ENCODE data around the gene ISG15. TPM values are rescaled to one million over a fixed set of nuclear protein-coding genes. Genes with fewer than 3 reads are reported as not detected.

Gene ISG15
- total and polyA plus RNA-seq, 9 of the 15 experiments (the other 6 are each of a cell fraction or from before 2014, with no cell fraction given) = 0.40 to 58.3 (median 12.2) TPM

GRCh38 chr1:1000357-1001056 lies 12.8 kb upstream of the ISG15 start (continued):
- peak; percentile 61; the same call in 1 of the 2 replicates for TF ChIP-seq MECOM (CRISPR knock-in tag; IDR thresholded peaks at IDR 0.05)
- TF ChIP-seq THRAP3 (IDR thresholded peaks at IDR 0.05; ENCODE audit: borderline replicate concordance) = no peak
- no peak for TF ChIP-seq TSHZ1 (CRISPR knock-in tag; IDR thresholded peaks at IDR 0.05)
- peak; percentile 58 for TF ChIP-seq POLR2B (IDR thresholded peaks at IDR 0.05; ENCODE audit: low read depth, partially characterized antibody)
- no peak for TF ChIP-seq ARHGAP35 (IDR thresholded peaks at IDR 0.05; ENCODE audit: partially characterized antibody)
- no peak for TF ChIP-seq KAT2B (IDR thresholded peaks at IDR 0.05; ENCODE audit: low read depth, low read length)
- TF ChIP-seq HNRNPUL1 (IDR thresholded peaks at IDR 0.05; ENCODE audit: low read length) = no peak
- TF ChIP-seq L3MBTL2 (IDR thresholded peaks at IDR 0.05) = peak; percentile 99
- TF ChIP-seq MBD1 (CRISPR knock-in tag; IDR thresholded peaks at IDR 0.05) = no peak
- peak; percentile 97 for TF ChIP-seq U2AF1 (optimal IDR thresholded peaks at IDR 0.05; ENCODE audit: low read depth, low read length)
- TF ChIP-seq ATF3 (IDR thresholded peaks at IDR 0.05) = peak; percentile 100
- peak; percentile 100 for TF ChIP-seq ATF3 (CRISPR knock-in tag; conservative IDR thresholded peaks at IDR 0.05)
- TF ChIP-seq TCF7L2 (IDR thresholded peaks at IDR 0.05; ENCODE audit: low read depth, low read length) = no peak
- peak; percentile 99 for TF ChIP-seq MNT (conservative IDR thresholded peaks at IDR 0.05)
- no peak for TF ChIP-seq TAF9B (IDR thresholded peaks at IDR 0.05; ENCODE audit: partially characterized antibody)
- TF ChIP-seq YBX1 (IDR thresholded peaks at IDR 0.05) = no peak
- peak in 1 of 2 experiments; percentile 95; a peak in 2 of 3 replicates for TF ChIP-seq CBX3 (IDR thresholded peaks at IDR 0.05; ENCODE audit: borderline replicate concordance in 1 of 2, low read length in 2 of 2)
- TF ChIP-seq FOS (IDR thresholded peaks at IDR 0.05; ENCODE audit: extremely low read depth, insufficient read length) = no peak
- no peak for TF ChIP-seq SIX5 (IDR thresholded peaks at IDR 0.05; ENCODE audit: borderline replicate concordance in 1 of 2, insufficient read depth in 1 of 2, low read depth in 1 of 2, low read length in 2 of 2)
- no peak for TF ChIP-seq HSF4 (CRISPR knock-in tag; IDR thresholded peaks at IDR 0.05; ENCODE audit: borderline replicate concordance)
- peak; percentile 98 for TF ChIP-seq CEBPB (tag; IDR thresholded peaks at IDR 0.05)
